ENCODE results near the gene TMEM53. TPM values are rescaled to one million over a fixed set of nuclear protein-coding genes. Genes with fewer than 3 reads are reported as not detected.

TMEM53 gene
- total RNA-seq, 1 experiment from 2014 or later, result 6.2 TPM

DNA sequence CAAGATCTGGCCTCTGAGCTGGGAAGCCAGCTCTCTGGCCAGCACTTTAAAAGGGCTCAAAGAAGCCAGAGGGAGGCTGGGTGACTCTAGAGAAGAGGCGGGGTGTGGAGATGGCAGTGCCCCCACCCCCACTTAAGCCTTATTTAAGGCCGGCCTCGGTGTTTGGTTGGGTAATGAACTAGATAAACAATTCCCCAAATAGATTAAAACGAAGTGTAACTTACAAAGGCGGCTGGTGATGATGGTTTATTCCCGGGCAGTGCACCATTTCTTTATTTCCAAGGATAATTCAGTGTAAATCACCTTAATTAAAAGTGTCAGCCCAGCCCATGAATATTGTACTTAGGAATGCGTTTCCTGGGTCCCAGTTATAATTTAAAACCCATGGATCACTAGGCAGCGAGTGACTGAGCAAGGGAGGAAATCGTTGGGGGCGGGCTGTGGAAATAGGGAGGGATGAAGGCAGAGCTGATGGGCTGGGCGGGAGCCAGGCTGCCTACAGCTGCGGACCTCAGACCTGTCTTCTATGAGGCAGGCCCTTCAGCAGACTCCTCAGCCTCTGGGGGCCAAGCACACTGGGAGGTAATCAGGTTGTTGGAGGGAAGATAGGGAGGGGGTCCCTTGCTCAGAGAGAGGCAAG is 54.9 kb downstream of the TMEM53 start:
- H2BK20ac ChIP-seq (ENCODE audit: low read depth, low read length, poor library complexity, severe bottlenecking), result no peak overlapping the region
- TF ChIP-seq, protein P1, sequence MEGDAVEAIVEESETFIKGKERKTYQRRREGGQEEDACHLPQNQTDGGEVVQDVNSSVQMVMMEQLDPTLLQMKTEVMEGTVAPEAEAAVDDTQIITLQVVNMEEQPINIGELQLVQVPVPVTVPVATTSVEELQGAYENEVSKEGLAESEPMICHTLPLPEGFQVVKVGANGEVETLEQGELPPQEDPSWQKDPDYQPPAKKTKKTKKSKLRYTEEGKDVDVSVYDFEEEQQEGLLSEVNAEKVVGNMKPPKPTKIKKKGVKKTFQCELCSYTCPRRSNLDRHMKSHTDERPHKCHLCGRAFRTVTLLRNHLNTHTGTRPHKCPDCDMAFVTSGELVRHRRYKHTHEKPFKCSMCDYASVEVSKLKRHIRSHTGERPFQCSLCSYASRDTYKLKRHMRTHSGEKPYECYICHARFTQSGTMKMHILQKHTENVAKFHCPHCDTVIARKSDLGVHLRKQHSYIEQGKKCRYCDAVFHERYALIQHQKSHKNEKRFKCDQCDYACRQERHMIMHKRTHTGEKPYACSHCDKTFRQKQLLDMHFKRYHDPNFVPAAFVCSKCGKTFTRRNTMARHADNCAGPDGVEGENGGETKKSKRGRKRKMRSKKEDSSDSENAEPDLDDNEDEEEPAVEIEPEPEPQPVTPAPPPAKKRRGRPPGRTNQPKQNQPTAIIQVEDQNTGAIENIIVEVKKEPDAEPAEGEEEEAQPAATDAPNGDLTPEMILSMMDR (conservative IDR thresholded peaks at IDR 0.05), result no peak
- Mint-ChIP-seq H3K4me3 (no peak overlapping the region), H3K4me1 (peaks cover 19 to 29% of the 10 kb centered on the region in 2 experiments), H3K9me3 (no peaks in the 10 kb centered on the region), H3K27ac (no peak overlapping the region; a peak in 2 of 7 replicates), H3K27me3 (ENCODE audit: low read depth) (peaks cover 58% of the 10 kb centered on the region), H3K36me3 (ENCODE audit: insufficient read depth in 1 of 3, low read depth in 3 of 3) (peaks cover 0 to 8% (median 0%) of the 10 kb centered on the region in 3 experiments; a peak in 3 of 7 replicates)
- no peak overlapping the region for H3K4ac ChIP-seq (ENCODE audit: low read depth, low read length)
- H2BK15ac ChIP-seq (ENCODE audit: low read depth, low read length), result no peak overlapping the region
- no peak overlapping the region for H4K8ac ChIP-seq (replicated peaks; ENCODE audit: insufficient read length, low read depth, low read length)
- H4K5ac ChIP-seq (ENCODE audit: insufficient read length, low read depth, low read length), result no peak overlapping the region
- no peak overlapping the region for H3K18ac ChIP-seq (ENCODE audit: insufficient read length, low read depth, low read length)
- H2AFZ ChIP-seq (ENCODE audit: low read length), result no peak overlapping the region
- no peaks in the 10 kb centered on the region for H4K20me1 ChIP-seq (ENCODE audit: control insufficient read depth, insufficient read depth, insufficient read length)
- H3K4me2 ChIP-seq (ENCODE audit: insufficient read depth, insufficient read length, low read length), result no peak overlapping the region
- no peak overlapping the region for H2BK12ac ChIP-seq (ENCODE audit: insufficient read length, low read depth, low read length)
- peaks cover 7% of the 10 kb centered on the region for H3K23me2 ChIP-seq (ENCODE audit: insufficient read length, low read depth, low read length, poor library complexity, severe bottlenecking)
- WGBS (ENCODE audit: extremely low coverage, insufficient read length, low lambda C conversion rate), result no CpG with 5 or more reads among the region's 12 CpGs
- H3K14ac ChIP-seq (ENCODE audit: insufficient read depth, low read length), result no peak overlapping the region; the same call in 1 of the 2 replicates
- no peaks in the 10 kb centered on the region for H3K9me3 ChIP-seq (ENCODE audit: control insufficient read depth, low read depth, low read length)
- peak overlapping the region; percentile 1 for H3K9ac ChIP-seq (ENCODE audit: extremely low read depth, insufficient read length, low read length)
- H3T11ph ChIP-seq (ENCODE audit: low read length), result no peak overlapping the region
- no peaks in the 10 kb centered on the region; the same call in 1 of the 2 replicates for H3K27me3 ChIP-seq (ENCODE audit: insufficient read depth, low read length)
- no peaks in the 10 kb centered on the region; the same call in 1 of the 2 replicates for H3K4me1 ChIP-seq (ENCODE audit: insufficient read depth, low read length)
- H2BK120ac ChIP-seq (ENCODE audit: low read depth, low read length, poor library complexity, severe bottlenecking), result no peak overlapping the region
- H2AK5ac ChIP-seq (ENCODE audit: insufficient read length, low read length), result no peak overlapping the region
- no peak overlapping the region for H2BK5ac ChIP-seq (ENCODE audit: insufficient read length, low read length)
- no peak overlapping the region for H4K91ac ChIP-seq (ENCODE audit: insufficient read length, low read depth, low read length)
- H3K23ac ChIP-seq (ENCODE audit: insufficient read length, low read depth, low read length), result no peak overlapping the region
- H3K56ac ChIP-seq (ENCODE audit: insufficient read length, low read depth, low read length), result no peak overlapping the region
- DNase-seq, result no peak
- H3K79me1 ChIP-seq (ENCODE audit: insufficient read depth, low read depth, low read length, poor library complexity, severe bottlenecking), result no peaks in the 10 kb centered on the region
- H3K79me2 ChIP-seq (ENCODE audit: insufficient read depth, low read length), result no peaks in the 10 kb centered on the region
- H3K27ac ChIP-seq (ENCODE audit: insufficient read length, low read depth, low read length), result no peak overlapping the region
